NCI-H1417 (cell line): ENCODE data around the gene MSLN.
A peak's percentile ranks its signal among the peaks of the same experiment; 100 is the strongest.

ENCODE experiments used
- DNase-seq, 3 experiments: peaks; one replicate each; lab custom pipeline; 2025; lab: John Stamatoyannopoulos, UW

The MSLN gene

GRCh38 chr16:791131-791530, 30.6 kb downstream of the MSLN start:
- DNase-seq, result no peak

- no peak for DNase-seq
Observed at GRCh38 chr16:792221-792995, 31.9 kb downstream of the MSLN start.

GRCh38 chr16:793414-793813, 32.9 kb downstream of the MSLN start:
- no peak for DNase-seq

- no peak for DNase-seq
Observed at GRCh38 chr16:794091-794822, 33.7 kb downstream of the MSLN start.

GRCh38 chr16:794853-795466, 34.4 kb downstream of the MSLN start:
- DNase-seq, result no peak

GRCh38 chr16:795580-796229, 35.2 kb downstream of the MSLN start:
- no peak for DNase-seq

- no peak for DNase-seq
Observed at GRCh38 chr16:796296-797119, 36.0 kb downstream of the MSLN start.

GRCh38 chr16:797120-797420, 36.5 kb downstream of the MSLN start:
- no peak for DNase-seq

- no peak for DNase-seq
Observed at GRCh38 chr16:797686-798085, 37.2 kb downstream of the MSLN start.

- DNase-seq, result no peak
Observed at GRCh38 chr16:798666-799065, 38.1 kb downstream of the MSLN start.

- no peak for DNase-seq
Observed at GRCh38 chr16:799111-799947, 38.8 kb downstream of the MSLN start.

GRCh38 chr16:799948-800833, 39.7 kb downstream of the MSLN start, which contains the start of gene GNG13:
Gene GNG13 (minus strand): TSS chr16:800734. CDS start chr16:799077, 1,657 bp downstream.
- peak in 2 of 3 experiments; percentile 39 to 48 for DNase-seq

GRCh38 chr16:800834-801511, 40.4 kb downstream of the MSLN start:
- DNase-seq, result peak in 1 of 3 experiments; percentile 34

GRCh38 chr16:801584-802363, 41.2 kb downstream of the MSLN start:
- peak in 1 of 3 experiments; percentile 30 for DNase-seq

- DNase-seq, result no peak
Observed at GRCh38 chr16:802461-802860, 41.9 kb downstream of the MSLN start.

- DNase-seq, result no peak
Observed at GRCh38 chr16:802914-803753, 42.6 kb downstream of the MSLN start.

- DNase-seq, result no peak
Observed at GRCh38 chr16:803754-804080, 43.2 kb downstream of the MSLN start.
